Caco-2 (cell line): ENCODE data around the gene KRTAP5-2. TPM values are rescaled to one million over a fixed set of nuclear protein-coding genes. Genes with fewer than 3 reads are reported as not detected.

Experiments
- BruUV-seq: library from RNA; stranded (reverse); fragments of 400-500 nt; replicated peaks from 2 replicates; lab custom pipeline; 2021; lab: Mats Ljungman, UMichigan
- CTCF ChIA-PET: fragments of 300-600 bp; sonication (Branson Sonifier 250); formaldehyde crosslinking; loops from one replicate; lab custom pipeline; 2022; ENCODE audit warnings: antibody characterized with exemption; lab: Charles Lee
- POLR2A ChIA-PET: fragments of 300-600 bp; sonication (Branson Sonifier 250); formaldehyde crosslinking; loops from one replicate; lab custom pipeline; 2022; ENCODE audit warnings: antibody characterized with exemption; lab: Charles Lee
- DNase-seq, 2 experiments: peaks; one replicate each; pipeline versions ENCODE4 v3.0.0 to v3.0.0-alpha.2; 2020 to 2022
- H3K27me3 ChIP-seq: replicated peaks from 2 replicates; pipeline ENCODE4 v1.6.0; 2011; ENCODE audit warnings: low read length; ENCODE audit not compliant: control insufficient read depth, insufficient read depth
- H3K36me3 ChIP-seq: 2 replicates; pipeline ENCODE4 v1.5.1; 2011; ENCODE audit warnings: low read length; ENCODE audit not compliant: control insufficient read depth, insufficient read depth
- H3K4me1 ChIP-seq: fragments of 250-450 bp; sonication (Bioruptor Pico); 2 replicates; pipeline ENCODE4 v1.5.1; 2020; ENCODE audit warnings: mild to moderate bottlenecking
- H3K4me3 ChIP-seq: 2 replicates; pipeline ENCODE4 v1.5.1; 2011; ENCODE audit warnings: low read depth, mild to moderate bottlenecking, control low read depth, low read length
- H3K9me3 ChIP-seq: fragments of 250-450 bp; sonication (Bioruptor Pico); 2 replicates; pipeline ENCODE4 v1.5.1; 2020; ENCODE audit warnings: mild to moderate bottlenecking, moderate library complexity
- H3K27ac Mint-ChIP-seq: one replicate; pipeline ENCODE4 v1.8.0; 2022; ENCODE audit warnings: mixed read lengths; ENCODE audit not compliant: unreplicated experiment
- H3K27me3 Mint-ChIP-seq: one replicate; pipeline ENCODE4 v1.8.0; 2022; ENCODE audit warnings: mixed read lengths; ENCODE audit not compliant: insufficient read depth, unreplicated experiment
- H3K36me3 Mint-ChIP-seq: one replicate; pipeline ENCODE4 v1.8.0; 2022; ENCODE audit warnings: mild to moderate bottlenecking, mixed read lengths; ENCODE audit not compliant: insufficient read depth, unreplicated experiment
- H3K4me1 Mint-ChIP-seq: one replicate; pipeline ENCODE4 v1.8.0; 2022; ENCODE audit warnings: low read depth, mixed read lengths; ENCODE audit not compliant: unreplicated experiment
- H3K4me3 Mint-ChIP-seq: one replicate; pipeline ENCODE4 v1.8.0; 2022; ENCODE audit warnings: mild to moderate bottlenecking, moderate library complexity, mixed read lengths; ENCODE audit not compliant: unreplicated experiment
- H3K9me3 Mint-ChIP-seq: one replicate; pipeline ENCODE4 v1.8.0; 2022; ENCODE audit warnings: mixed read lengths; ENCODE audit not compliant: unreplicated experiment
- CTCF ChIP-seq, 2 experiments: fragments of 200-600 bp in 1 of 2; IDR thresholded peaks; 1 replicate in 1 of 2; 2 replicates in 1 of 2; pipeline versions ENCODE4 v1.5.1 to v1.8.0; 2011 to 2022; ENCODE audit warnings: antibody characterized with exemption in 1 of 2, control low read depth in 1 of 2, inconsistent platforms in 1 of 2, low read depth in 1 of 2, low read length in 1 of 2, mild to moderate bottlenecking in 1 of 2, moderate library complexity in 1 of 2; ENCODE audit not compliant: insufficient read depth in 1 of 2, severe bottlenecking in 1 of 2, unreplicated experiment in 1 of 2
- intact Hi-C: fragments of 100-400 bp; cut with micrococcal nuclease; formaldehyde crosslinking; loops from one replicate; pipeline ENCODE4 v1.10.0; 2022; ENCODE audit not compliant: unreplicated experiment
- total RNA-seq: library from RNA; stranded (reverse); gene quantifications from 2 replicates; pipeline ENCODE4 v1.2.3, GENCODE V29; 2022

KRTAP5-2 gene
- total RNA-seq, 1 experiment from 2014 or later, result not detected

GRCh38 chr11:1636291-1636950 lies 38.3 kb upstream of the KRTAP5-2 start:
- Histone ChIP-seq H3K4me3 (no peak overlapping the region), H3K9me3 (no peaks in the 10 kb centered on the region), H3K27me3 (peaks cover 1% of the 10 kb centered on the region; the same call in 1 of the 2 replicates), H3K36me3 (no peaks in the 10 kb centered on the region), H3K4me1 (no peaks in the 10 kb centered on the region)
- Mint-ChIP-seq H3K4me1 (no peaks in the 10 kb centered on the region), H3K27me3 (peaks cover 28% of the 10 kb centered on the region), H3K27ac (no peak overlapping the region), H3K9me3 (no peaks in the 10 kb centered on the region), H3K36me3 (no peaks in the 10 kb centered on the region), H3K4me3 (no peak overlapping the region)
- no TSS peak for BruUV-seq
- POLR2A ChIA-PET, result no interaction called here
- no peak for TF ChIP-seq CTCF (IDR thresholded peaks at IDR 0.05; ENCODE audit: insufficient read depth in 1 of 2, low read depth in 1 of 2, low read length in 1 of 2, severe bottlenecking in 1 of 2, unreplicated experiment in 1 of 2)
- intact Hi-C loops, result no loop called here
- CTCF ChIA-PET, result interaction anchor here (0.6 kb wide), 1 partner anchor 214 kb away, joined by 3 read pairs; no protein-coding TSS in a partner anchor
- no peak for DNase-seq

GRCh38 chr11:1633864-1634263 lies 35.8 kb upstream of the KRTAP5-2 start:
- BruUV-seq, result no TSS peak
- no peak overlapping the region for H3K27ac Mint-ChIP-seq

More at GRCh38 chr11:1633864-1634263, 35.8 kb upstream of the KRTAP5-2 start:
- Histone ChIP-seq H3K4me1 (no peaks in the 10 kb centered on the region), H3K9me3 (no peaks in the 10 kb centered on the region), H3K27me3 (peaks cover 1% of the 10 kb centered on the region; the same call in 1 of the 2 replicates), H3K36me3 (no peaks in the 10 kb centered on the region), H3K4me3 (no peak overlapping the region)
- TF ChIP-seq CTCF (IDR thresholded peaks at IDR 0.05; ENCODE audit: insufficient read depth in 1 of 2, low read depth in 1 of 2, low read length in 1 of 2, severe bottlenecking in 1 of 2, unreplicated experiment in 1 of 2), result no peak
- H3K27me3 Mint-ChIP-seq, result peaks cover 28% of the 10 kb centered on the region
- POLR2A ChIA-PET, result no interaction called here
- intact Hi-C loops, result no loop called here
- no peaks in the 10 kb centered on the region for H3K36me3 Mint-ChIP-seq
- H3K4me1 Mint-ChIP-seq, result no peaks in the 10 kb centered on the region
- no peak for DNase-seq
- H3K4me3 Mint-ChIP-seq, result no peak overlapping the region
- no peaks in the 10 kb centered on the region for H3K9me3 Mint-ChIP-seq
- CTCF ChIA-PET, result interaction anchor here (0.6 to 0.7 kb wide), 2 partner anchors 10 to 503 kb away, joined by 3 to 7 read pairs; no protein-coding TSS in a partner anchor
